Measurements from ENCODE around the gene PSAPL1.
A peak's percentile ranks its signal among the peaks of the same experiment; 100 is the strongest.

Gene PSAPL1

DNA sequence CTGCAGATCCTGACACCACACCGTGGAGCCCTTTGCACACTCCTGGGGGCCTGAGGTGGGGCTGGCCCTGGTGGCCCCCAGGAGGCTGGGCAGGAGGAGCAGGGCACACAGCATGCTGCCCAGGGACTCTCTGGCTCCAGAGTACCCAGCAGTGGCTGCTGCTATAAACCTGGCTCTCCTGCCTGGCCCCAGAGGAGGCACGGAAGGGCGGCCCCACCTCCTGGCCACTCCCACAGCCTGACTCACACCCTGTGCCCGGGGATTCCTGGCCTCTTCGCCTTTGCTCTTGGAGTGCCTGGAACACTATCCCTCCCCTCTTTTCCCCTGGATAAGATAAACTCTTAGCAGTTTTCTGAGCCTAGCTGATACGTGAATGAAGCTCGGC lies at the start of gene PSAPL1:
TSS of gene PSAPL1 (minus strand) at position 165 of the 385 bp plus-strand sequence. CDS start at position 114, 51 bp downstream.
- no peak for DNase-seq (ENCODE audit: low spot score)

DNA sequence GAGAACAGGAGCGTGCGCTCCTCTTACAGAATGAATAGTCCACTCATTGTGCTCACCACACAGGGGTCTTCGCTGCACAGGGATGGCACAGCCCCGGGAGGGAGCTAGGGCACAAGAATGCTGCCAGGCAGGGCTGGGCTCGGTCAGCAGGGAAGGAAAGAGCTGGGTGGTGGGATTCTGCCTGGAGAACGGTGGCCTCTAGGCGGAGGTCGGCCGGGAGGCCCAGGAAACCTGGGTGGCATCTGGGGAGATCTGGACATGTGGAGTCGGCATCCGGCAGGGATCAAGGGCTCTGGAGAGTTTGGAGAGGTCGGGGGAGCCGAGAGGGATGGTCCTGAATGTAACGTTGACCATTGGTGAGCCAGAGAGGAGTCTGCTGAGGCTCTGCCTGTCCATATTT lies 46.5 kb upstream of the PSAPL1 start:
- DNase-seq (ENCODE audit: low spot score): no peak

GRCh38 chr4:7480423-7480822 lies 45.7 kb upstream of the PSAPL1 start:
- DNase-seq (ENCODE audit: low spot score): no peak

GRCh38 chr4:7478665-7479064 lies 43.9 kb upstream of the PSAPL1 start:
- no peak for DNase-seq (ENCODE audit: low spot score)

GRCh38 chr4:7477695-7478094 lies 43.0 kb upstream of the PSAPL1 start:
- no peak for DNase-seq (ENCODE audit: low spot score)

- DNase-seq (ENCODE audit: low spot score): no peak
These were observed 42.1 kb upstream of the PSAPL1 start for GRCh38 chr4:7476820-7477219.

GRCh38 chr4:7475207-7475606 lies 40.5 kb upstream of the PSAPL1 start:
- DNase-seq (ENCODE audit: low spot score): no peak

DNA sequence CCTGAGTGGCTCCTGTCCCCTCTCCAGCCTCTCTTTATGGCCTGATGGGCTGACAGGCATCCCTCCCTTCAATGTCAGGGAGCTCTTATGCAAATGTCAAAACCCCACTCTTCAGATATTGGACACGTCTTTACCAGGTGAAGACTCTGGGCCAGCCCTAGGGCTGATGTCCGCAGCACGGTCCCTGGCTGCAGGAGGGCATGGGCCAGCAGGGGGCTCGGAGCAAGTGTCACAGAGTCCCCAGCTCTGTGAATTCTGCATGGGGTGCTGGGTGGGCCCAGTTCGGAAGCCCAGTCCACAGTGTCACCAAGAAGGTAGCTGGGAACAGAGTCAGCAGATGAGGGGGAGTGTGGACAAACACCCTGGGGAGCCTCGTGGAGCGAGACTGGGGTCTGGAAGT lies 39.6 kb upstream of the PSAPL1 start:
- DNase-seq (ENCODE audit: low spot score): no peak

DNA sequence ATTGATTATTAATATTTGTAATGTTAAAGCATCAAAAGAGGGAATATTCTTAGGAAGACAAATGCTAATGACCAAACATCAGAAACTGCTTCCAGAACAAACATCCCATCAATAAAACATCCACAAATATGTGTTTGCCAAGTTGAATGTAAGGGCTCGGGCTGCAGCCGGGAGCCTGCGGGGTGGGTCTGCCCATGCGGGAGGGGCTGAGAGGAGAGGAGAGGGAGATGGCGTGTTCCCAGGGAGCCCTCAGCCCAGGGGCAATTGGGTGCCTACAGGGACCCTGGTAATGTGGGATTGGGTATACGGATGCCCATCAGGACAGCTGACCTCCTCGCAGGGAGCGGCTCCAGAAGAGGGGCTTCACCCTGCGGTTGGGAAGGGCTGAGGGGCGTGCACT lies 38.4 kb upstream of the PSAPL1 start:
- DNase-seq (ENCODE audit: low spot score): no peak

DNA sequence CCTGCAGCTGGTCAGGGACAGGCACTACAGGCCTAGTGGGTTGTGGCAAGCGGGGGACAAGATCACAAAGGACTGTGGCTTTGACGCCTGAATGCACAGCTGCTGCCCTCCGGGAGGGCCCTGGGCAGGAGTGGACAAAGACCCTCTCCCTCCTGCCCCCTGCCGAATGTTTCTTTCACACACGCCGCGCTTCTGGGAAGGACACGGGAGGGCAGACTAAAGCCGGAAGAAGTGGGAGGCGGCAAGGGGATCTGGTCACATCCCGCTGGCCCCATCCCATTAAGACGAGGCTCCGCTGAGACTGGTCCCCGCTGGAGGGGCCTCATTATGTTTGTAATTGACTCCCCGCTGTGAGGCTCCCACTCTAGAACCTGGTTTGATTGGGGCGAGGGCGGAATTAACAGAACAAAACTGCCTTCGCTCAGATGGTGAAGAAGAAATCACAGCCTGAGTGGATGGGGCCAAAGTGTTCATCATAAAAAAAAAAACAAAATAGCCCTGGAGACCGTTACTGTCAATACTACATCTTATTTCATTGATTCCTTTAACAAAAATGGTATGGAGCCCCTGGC lies 37.8 kb upstream of the PSAPL1 start:
- no peak for DNase-seq (ENCODE audit: low spot score)

DNA sequence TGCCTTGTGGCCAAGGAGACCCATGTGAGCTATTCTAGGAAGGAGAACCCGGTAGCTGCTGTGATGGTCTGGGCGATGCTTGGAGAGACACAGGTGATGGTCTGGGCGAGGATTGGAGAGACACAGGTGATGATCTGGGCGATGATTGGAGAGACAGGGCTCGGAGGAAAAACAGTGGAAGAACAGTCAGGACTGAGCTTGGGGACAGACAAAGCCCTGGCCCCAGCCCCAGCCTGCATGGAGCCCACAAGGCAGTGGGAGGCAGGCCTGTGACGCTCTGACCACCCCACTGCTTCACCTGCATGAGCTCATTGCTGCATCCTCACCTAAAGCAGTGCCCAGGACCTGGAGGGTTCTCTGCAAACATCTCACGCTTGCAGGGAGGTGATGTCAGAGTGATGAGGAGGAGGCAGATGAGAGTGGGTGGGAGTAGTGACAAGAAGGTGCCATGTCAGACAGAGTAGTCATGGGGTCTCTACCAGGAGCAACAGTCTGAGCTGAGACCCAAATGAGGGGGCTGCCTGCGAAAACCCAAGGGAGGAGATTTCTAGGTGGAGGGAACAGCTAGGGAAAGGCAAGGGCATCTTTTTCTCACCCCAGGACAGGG lies 35.9 kb upstream of the PSAPL1 start:
- DNase-seq (ENCODE audit: low spot score): no peak

- DNase-seq (ENCODE audit: low spot score): no peak
These were observed 35.4 kb upstream of the PSAPL1 start for GRCh38 chr4:7470111-7470510.

- no peak for DNase-seq (ENCODE audit: low spot score)
These were observed 34.3 kb upstream of the PSAPL1 start for GRCh38 chr4:7469023-7469422.

DNA sequence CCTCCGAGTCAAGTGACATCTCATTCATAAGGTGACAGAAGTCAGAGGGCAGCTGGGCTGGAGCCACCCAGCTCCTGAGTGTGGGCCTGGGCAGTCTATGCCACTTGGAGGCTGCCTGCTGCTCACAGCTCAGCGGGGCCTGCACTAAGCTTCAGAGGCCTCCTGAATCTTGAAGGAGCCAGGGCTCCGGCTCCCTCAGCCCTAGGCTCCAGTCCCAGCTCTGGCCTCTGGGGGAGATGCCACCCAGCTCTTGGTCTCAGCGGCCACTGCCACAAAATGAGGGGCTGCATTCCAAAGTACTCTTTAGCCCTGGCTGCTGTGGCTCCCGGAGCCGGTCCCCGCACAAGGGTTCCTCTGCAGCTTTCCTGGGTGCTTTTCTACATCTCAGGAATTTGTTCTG lies 32.7 kb upstream of the PSAPL1 start:
- no peak for DNase-seq (ENCODE audit: low spot score)

- no peak for DNase-seq (ENCODE audit: low spot score)
These were observed 32.2 kb upstream of the PSAPL1 start for GRCh38 chr4:7466904-7467303.

DNA sequence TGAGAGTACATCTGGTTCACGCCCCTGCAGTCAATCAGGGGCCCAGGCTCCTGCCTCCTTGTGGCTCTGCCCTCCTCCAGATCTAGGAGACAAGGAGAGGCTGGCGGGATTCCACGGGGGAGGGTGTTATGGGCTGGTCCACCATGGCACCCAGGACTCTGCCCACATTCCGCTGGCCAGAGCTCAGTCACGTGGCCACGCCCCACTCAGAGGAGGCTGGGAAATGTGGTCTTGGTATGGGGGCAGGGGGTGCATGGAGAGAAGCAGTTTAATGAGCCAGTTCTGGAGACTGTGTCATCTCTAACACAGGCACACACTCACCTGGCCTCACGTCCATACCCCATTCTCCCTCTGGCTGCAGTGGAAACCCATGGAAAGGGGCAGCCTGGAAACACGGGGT lies 31.5 kb upstream of the PSAPL1 start:
- no peak for DNase-seq (ENCODE audit: low spot score)

DNA sequence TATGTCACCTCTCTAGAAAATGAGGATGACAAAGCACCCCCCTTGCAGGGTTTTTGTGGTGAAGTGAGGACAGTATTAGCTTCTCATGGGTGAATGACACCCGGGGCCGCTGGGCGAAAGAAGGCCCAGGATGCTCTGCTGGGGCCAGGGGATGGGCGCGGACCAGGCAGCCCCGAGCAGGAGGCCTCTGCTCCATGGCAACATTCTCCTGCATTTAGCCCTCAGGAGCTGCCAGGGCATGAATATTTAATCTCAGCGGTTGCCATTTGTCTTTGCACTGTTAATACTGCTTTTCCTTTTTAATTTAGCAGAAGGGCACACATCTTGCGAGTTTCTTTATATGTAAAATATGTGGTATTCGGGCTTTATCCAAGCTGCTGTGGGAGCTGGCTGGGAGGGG lies 30.3 kb upstream of the PSAPL1 start:
- DNase-seq (ENCODE audit: low spot score): no peak

DNA sequence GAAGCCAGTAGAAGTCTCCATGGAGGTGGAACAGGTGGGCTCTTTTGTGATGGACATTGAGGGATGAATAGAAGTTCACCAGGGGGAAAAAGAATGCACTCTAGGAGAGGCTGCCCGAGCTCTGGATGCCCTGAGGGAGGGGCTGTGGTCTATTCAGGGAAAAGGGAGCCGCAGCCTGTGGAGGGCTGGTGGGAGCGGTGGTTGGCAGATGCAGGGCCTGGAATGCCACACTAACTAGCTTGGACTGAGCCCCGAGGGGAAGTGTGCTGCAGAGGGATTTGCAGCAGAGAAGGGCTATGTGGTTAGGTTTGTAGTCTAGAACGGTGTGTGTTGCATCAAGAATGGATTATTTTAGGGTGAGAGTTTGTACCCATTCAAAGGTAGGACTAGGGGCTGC lies 29.5 kb upstream of the PSAPL1 start:
- DNase-seq (ENCODE audit: low spot score): no peak

- no peak for DNase-seq (ENCODE audit: low spot score)
These were observed 29.0 kb upstream of the PSAPL1 start for GRCh38 chr4:7463566-7464258.

- DNase-seq (ENCODE audit: low spot score): peak; percentile 53
These were observed 27.8 kb upstream of the PSAPL1 start for GRCh38 chr4:7462509-7462971.

DNA sequence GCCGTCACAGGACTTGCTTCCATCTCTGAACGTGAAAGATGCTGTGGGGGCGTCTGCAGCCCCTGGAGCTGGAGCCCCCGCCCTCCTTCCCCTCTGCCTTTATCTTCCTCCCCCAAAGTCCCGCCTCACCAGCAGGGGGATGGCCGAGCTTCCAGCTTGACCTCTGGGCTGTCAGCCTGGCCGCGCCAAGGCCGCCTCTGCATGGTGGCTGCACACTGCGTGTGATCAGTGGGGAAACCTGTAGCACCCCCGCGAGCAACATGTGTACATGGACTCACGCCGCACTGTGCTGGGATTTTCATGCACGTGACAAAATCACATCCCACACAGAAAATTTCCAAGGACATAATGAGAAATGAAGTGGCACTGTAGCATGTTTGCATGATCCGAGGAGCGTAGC lies 26.5 kb upstream of the PSAPL1 start:
- DNase-seq (ENCODE audit: low spot score): no peak

- no peak for DNase-seq (ENCODE audit: low spot score)
These were observed 25.8 kb upstream of the PSAPL1 start for GRCh38 chr4:7460566-7460965.

- DNase-seq (ENCODE audit: low spot score): no peak
These were observed 24.7 kb upstream of the PSAPL1 start for GRCh38 chr4:7459471-7459870.

DNA sequence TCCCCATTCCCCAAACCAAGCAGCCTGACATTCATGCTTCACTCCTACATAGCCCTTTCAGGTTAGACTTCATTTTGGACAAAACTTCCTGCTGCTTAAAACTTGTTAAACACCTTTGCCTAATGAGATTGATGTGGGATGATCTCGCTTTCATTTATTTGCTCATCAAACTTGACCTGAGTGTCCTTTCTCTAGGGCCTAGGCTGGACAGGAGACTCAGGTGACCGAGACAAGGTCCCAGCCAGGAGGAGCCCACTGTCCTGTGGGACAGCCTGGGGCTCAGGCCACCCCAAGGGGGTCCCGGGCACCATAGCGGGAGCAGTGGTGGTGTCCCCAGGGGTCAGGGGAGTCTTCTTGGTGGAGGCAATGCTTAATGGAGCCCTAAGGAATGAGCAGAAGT lies 23.7 kb upstream of the PSAPL1 start:
- DNase-seq (ENCODE audit: low spot score): no peak
